Adrenal gland (tissue), 19 donors: Measurements from ENCODE around the gene STAP1. TPM values are rescaled to one million over a fixed set of nuclear protein-coding genes. Genes with fewer than 3 reads are reported as not detected.

ENCODE experiments used
- DNase-seq, 7 donors: peaks; one replicate each; pipeline ENCODE4 v3.0.0-alpha.2; 2019 to 2020
- H3K27ac ChIP-seq, 5 donors: fragments of 200-600 bp; sonication (generic) in 4 of 5; 1 replicate in 3 of 5; 2 replicates in 2 of 5; pipeline versions ENCODE4 v1.5.1 to v1.8.0; 2016 to 2020; ENCODE audit warnings: mild to moderate bottlenecking in 1 of 5
- H3K27me3 ChIP-seq: fragments of 200-600 bp; 2 replicates; pipeline ENCODE4 v1.8.0; 2021
- H3K36me3 ChIP-seq, 2 donors: fragments of 200-600 bp; replicated peaks in 1 of 2; 1 replicate in 1 of 2; 2 replicates in 1 of 2; pipeline versions ENCODE4 v1.5.1 to v1.8.0; 2018 to 2022
- H3K4me1 ChIP-seq, 2 donors: fragments of 200-600 bp; replicated peaks in 1 of 2; 1 replicate in 1 of 2; 2 replicates in 1 of 2; pipeline versions ENCODE4 v1.5.1 to v1.8.0; 2018 to 2021
- H3K4me3 ChIP-seq, 4 donors: fragments of 200-600 bp; sonication (generic) in 3 of 4; one replicate each; pipeline ENCODE4 v1.5.1; 2016 to 2018
- H3K9me3 ChIP-seq, 3 donors: fragments of 200-600 bp; sonication (generic) in 1 of 3; replicated peaks in 1 of 3; 1 replicate in 2 of 3; 2 replicates in 1 of 3; pipeline versions ENCODE4 v1.5.1 to v1.8.0; 2016 to 2021
- POLR2A ChIP-seq, 2 donors: fragments of 450-650 bp; IDR thresholded peaks; one replicate each; pipeline ENCODE4 v1.6.1; 2017; ENCODE audit warnings: antibody characterized with exemption in 2 of 2, mild to moderate bottlenecking in 2 of 2, moderate library complexity in 1 of 2
- WGBS, 4 donors: extraction: QIAGEN DNeasy Blood & Tissue Kit in 2 of 4; methylation state at CpG; one replicate each; pipeline versions ENCODE4 v1.1.5 to v1.1.7; 2013 to 2017; 5-methylcytosine and 5-hydroxymethylcytosine counted together
- intact Hi-C, 2 donors: fragments of 100-400 bp; cut with DNase I; formaldehyde crosslinking; loops; one replicate each; pipeline versions ENCODE4 v1.14.1 to v1.15.0; 2022 to 2023
- long read RNA-seq, 10 donors: library from polyadenylated mRNA in 3 of 10; unstranded in 2 of 10; stranded (forward) in 1 of 10; transcript quantifications; one replicate each; pipeline ENCODE4 v2.0.0 and lab custom pipeline, GENCODE V29; 2021 to 2026
- polyA plus RNA-seq, 3 donors: library from polyadenylated mRNA; stranded (reverse); fragments of 200-250 nt in 2 of 3; fragments of 350-450 nt in 1 of 3; fragmentation: Illumina TruSeq in 1 of 3; extraction: RNeasy Lipid Tissue Mini Kit (QIAGEN cat#74804) in 1 of 3; gene quantifications; one replicate each; pipeline ENCODE4 v1.2.3, GENCODE V29; 2013 to 2014
- total RNA-seq, 9 donors: library from RNA; depleted of rRNA in 4 of 9; stranded (reverse); fragments of >200 nt in 4 of 9; fragments of 120-200 nt in 1 of 9; fragmentation: NEBNext Ultra II Directional in 1 of 9; extraction: Animal tissue kit (Norgen Biotek cat#: 25700) in 1 of 9; gene quantifications; one replicate each; pipeline versions ENCODE4 v1.1.0 to v1.2.4, GENCODE V29; 2013 to 2023
- TF ChIP-seq, protein P1 (sequence below), 6 experiments: fragments of 450-650 bp in 4 of 6; fragments of 200-600 bp in 2 of 6; sonication (generic) in 1 of 6; IDR thresholded peaks; 1 replicate in 5 of 6; 2 replicates in 1 of 6; pipeline versions ENCODE4 v1.5.1 to v1.8.0; 2016 to 2021; ENCODE audit warnings: antibody characterized with exemption in 6 of 6, mild to moderate bottlenecking in 2 of 6, moderate library complexity in 1 of 6
- donor health status: healthy with polysubstance abuse.
- donor health status: Bipolar disorder and iron deficiency.
- donor health status: DM: yes; HTN: yes; CAD: no.
- donor health status: DM: no; HTN: no; CAD: no.
- donor health status: DM: no; HTN: no; CAD: no.
- donor health status: DM: yes; HTN: yes; CAD: no.

The STAP1 gene, protein sequence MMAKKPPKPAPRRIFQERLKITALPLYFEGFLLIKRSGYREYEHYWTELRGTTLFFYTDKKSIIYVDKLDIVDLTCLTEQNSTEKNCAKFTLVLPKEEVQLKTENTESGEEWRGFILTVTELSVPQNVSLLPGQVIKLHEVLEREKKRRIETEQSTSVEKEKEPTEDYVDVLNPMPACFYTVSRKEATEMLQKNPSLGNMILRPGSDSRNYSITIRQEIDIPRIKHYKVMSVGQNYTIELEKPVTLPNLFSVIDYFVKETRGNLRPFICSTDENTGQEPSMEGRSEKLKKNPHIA
- total RNA-seq (not detected), polyA plus RNA-seq (under 1 TPM in 2 of 3 donors, not detected in 1; 0.10 to 0.13 TPM)
- long read RNA-seq, donor 1, result 0 reads
- long read RNA-seq, donor 2, result 0 reads
- long read RNA-seq, donor 3, result 0 reads
- long read RNA-seq, donor 4, result 0 reads
- long read RNA-seq, donor 5, result 0 reads
- long read RNA-seq, donor 6, partial matches to known transcripts, result 0 of 1 reads
- long read RNA-seq, donor 6, other reads (novel, unspliced or antisense), result 1 of 1 reads
- long read RNA-seq, donor 7, result 0 reads
- long read RNA-seq, donor 8, result 0 reads
- long read RNA-seq, donor 9, result 0 reads
- long read RNA-seq, donor 10, result 0 reads

DNA sequence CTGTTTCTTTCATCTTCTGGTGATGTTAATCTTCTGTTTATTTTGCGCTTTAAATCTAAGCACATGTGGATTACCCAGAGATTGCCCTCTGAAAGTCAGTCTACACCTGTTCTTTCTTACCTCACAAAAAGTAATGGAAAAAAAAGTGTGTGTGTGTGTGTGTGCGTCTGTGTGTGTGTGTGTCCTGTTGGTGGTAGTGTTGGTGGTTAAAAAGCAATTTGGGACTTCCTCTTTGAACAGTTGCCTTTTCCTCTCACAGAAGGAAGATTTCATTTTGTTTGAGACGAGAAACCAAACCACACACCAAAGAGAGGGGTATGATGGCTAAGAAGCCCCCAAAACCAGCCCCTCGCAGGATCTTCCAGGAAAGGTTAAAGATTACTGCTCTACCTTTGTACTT lies at the start of gene STAP1:
Gene STAP1 (plus strand): TSS at position 235 of the 400 bp plus-strand sequence. CDS start 83 bp downstream, at position 318.
- no peak within 1 kb of the TSS for H3K4me3 ChIP-seq
- intact Hi-C loops, result no loop called here
- H3K4me1 ChIP-seq, result no peaks in the 10 kb centered on the region
- no peak within 1 kb of the TSS for H3K27ac ChIP-seq
- H3K36me3 ChIP-seq, result no peaks in the 10 kb centered on the region
- 56 to 68% (median 64%) methylated on average over 4 of the region's 4 CpGs for WGBS, 4 donors
- H3K9me3 ChIP-seq, result no peaks in the 10 kb centered on the region
- TF ChIP-seq, protein P1, sequence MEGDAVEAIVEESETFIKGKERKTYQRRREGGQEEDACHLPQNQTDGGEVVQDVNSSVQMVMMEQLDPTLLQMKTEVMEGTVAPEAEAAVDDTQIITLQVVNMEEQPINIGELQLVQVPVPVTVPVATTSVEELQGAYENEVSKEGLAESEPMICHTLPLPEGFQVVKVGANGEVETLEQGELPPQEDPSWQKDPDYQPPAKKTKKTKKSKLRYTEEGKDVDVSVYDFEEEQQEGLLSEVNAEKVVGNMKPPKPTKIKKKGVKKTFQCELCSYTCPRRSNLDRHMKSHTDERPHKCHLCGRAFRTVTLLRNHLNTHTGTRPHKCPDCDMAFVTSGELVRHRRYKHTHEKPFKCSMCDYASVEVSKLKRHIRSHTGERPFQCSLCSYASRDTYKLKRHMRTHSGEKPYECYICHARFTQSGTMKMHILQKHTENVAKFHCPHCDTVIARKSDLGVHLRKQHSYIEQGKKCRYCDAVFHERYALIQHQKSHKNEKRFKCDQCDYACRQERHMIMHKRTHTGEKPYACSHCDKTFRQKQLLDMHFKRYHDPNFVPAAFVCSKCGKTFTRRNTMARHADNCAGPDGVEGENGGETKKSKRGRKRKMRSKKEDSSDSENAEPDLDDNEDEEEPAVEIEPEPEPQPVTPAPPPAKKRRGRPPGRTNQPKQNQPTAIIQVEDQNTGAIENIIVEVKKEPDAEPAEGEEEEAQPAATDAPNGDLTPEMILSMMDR (IDR thresholded peaks at IDR 0.05), result no peak
- TF ChIP-seq POLR2A (IDR thresholded peaks at IDR 0.05), result no peak
- no peak for DNase-seq
- H3K27me3 ChIP-seq, result no peaks in the 10 kb centered on the region

DNA sequence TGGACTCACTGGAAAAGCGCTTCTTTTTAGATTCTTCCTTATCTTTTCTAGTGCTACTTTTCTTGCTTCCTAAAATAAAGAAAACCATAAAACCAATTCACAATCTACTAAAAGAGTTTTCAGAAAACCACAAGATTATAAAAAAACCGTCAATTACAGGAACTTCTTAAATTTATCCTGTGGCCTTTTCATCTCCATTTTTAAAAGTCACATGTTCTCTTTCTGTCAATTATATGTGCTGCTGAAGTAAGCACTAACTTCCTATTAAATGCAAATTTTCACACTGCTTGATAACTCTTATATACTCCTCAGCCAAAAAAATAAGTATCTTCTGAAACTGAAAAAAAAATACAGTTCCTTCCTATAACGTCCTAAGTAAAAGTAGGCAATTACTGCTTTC lies 46.0 kb upstream of the STAP1 start:
- peaks cover 0 to 29% of the 10 kb centered on the region in 2 donors for H3K36me3 ChIP-seq
- 73 to 85% (median 81%) methylated on average over 3 of the region's 3 CpGs for WGBS, 4 donors

DNA sequence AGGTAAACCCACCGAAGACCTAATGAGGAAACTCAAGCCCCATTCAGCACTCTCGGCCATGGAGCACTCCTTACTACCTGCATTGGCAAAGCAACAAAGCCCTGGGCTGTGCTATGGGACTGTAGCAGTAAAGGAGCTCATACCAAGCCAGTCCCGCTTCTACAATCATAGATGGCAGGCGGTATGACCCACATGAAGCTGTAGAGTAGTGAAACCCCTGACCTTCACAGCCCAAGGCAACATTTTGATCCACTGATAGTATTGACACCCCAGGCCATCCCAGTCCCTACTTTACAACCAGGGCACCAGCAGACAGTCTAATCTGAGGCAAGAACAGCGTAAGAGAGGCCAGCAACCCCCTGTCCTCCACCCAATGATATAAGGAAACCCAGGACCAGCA lies 38.4 kb upstream of the STAP1 start:
- peaks cover 0 to 4% of the 10 kb centered on the region in 2 donors for H3K36me3 ChIP-seq
- no peak overlapping the region for H3K4me3 ChIP-seq
- no peak overlapping the region for H3K27ac ChIP-seq
- peaks cover 0 to 6% of the 10 kb centered on the region in 2 donors for H3K4me1 ChIP-seq
- TF ChIP-seq, protein P1 (IDR thresholded peaks at IDR 0.05), result no peak
- no peak for TF ChIP-seq POLR2A (IDR thresholded peaks at IDR 0.05)
- intact Hi-C loops, result no loop called here
- WGBS, 4 donors, result 97 to 100% (median 98%) methylated on average over 5 of the region's 5 CpGs
- DNase-seq, result no peak
- H3K9me3 ChIP-seq, result peaks cover 0 to 10% (median 0%) of the 10 kb centered on the region in 3 donors
- H3K27me3 ChIP-seq, result no peaks in the 10 kb centered on the region

More for the DNA sequence above, 46.0 kb upstream of the STAP1 start:
- no peak for DNase-seq
- H3K27ac ChIP-seq, result no peak overlapping the region
- no peaks in the 10 kb centered on the region for H3K4me1 ChIP-seq
- intact Hi-C loops, result no loop called here
- H3K27me3 ChIP-seq, result no peaks in the 10 kb centered on the region
- TF ChIP-seq, protein P1 (IDR thresholded peaks at IDR 0.05), result no peak
- no peak for TF ChIP-seq POLR2A (IDR thresholded peaks at IDR 0.05)
- H3K4me3 ChIP-seq, result no peak overlapping the region
- H3K9me3 ChIP-seq, result peaks cover 0 to 10% (median 0%) of the 10 kb centered on the region in 3 donors

DNA sequence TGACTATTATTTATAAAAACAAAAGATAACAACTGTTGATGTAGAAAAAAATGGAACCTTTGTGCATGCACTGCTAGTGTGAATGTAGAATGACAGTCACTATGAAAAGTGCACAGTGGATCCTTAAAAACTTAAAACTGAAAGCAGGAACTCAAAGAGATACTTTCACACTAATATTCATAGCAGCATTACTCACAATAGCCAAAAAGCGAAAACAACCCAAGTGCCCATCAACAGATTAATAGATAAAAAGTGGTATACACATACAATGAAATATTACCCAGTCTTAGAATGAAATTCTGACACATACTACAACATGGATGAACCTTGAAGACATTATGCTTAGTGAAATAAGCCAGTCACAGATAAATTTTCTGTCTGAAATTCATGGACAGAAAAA lies 37.0 kb upstream of the STAP1 start:
- 86 to 100% (median 94%) methylated on average over 1 of the region's 1 CpG for WGBS, 4 donors
- Histone ChIP-seq H3K27me3 (no peaks in the 10 kb centered on the region), H3K27ac (no peak overlapping the region), H3K4me3 (no peak overlapping the region), H3K4me1 (peaks cover 0 to 6% of the 10 kb centered on the region in 2 donors), H3K36me3 (peaks cover 0 to 4% of the 10 kb centered on the region in 2 donors), H3K9me3 (peaks cover 0 to 3% (median 0%) of the 10 kb centered on the region in 3 donors)
- intact Hi-C loops, result no loop called here
- TF ChIP-seq, protein P1 (IDR thresholded peaks at IDR 0.05), result no peak
- no peak for TF ChIP-seq POLR2A (IDR thresholded peaks at IDR 0.05)
- DNase-seq, result no peak
